ACHN (cell line): ENCODE results near the gene USE1.

ENCODE experiments used
- DNase-seq: peaks from one replicate; pipeline ENCODE4 v3.0.0-alpha.2; 2015
- in situ Hi-C: cut with HindIII; loops from 2 replicates; pipeline ENCODE4 v1.10.0; 2017; ENCODE audit warnings: low sequenced_read_pairs, low pct_ligation_motif_present, low pct_unique_long_range_greater_than_20kb

Gene USE1

GRCh38 chr19:17200408-17201079 lies 14.6 kb upstream of the USE1 start:
- DNase-seq = no peak
- in situ Hi-C loops = no loop called here

- in situ Hi-C loops = no loop called here
- DNase-seq = peak; percentile 13
These were observed 12.9 kb upstream of the USE1 start for GRCh38 chr19:17202249-17202648.

GRCh38 chr19:17202713-17203112 lies 12.4 kb upstream of the USE1 start:
- in situ Hi-C loops = no loop called here
- no peak for DNase-seq

- DNase-seq = peak; percentile 46
These were observed 9.7 kb upstream of the USE1 start for GRCh38 chr19:17205237-17206140.

GRCh38 chr19:17206736-17207581 lies 8.2 kb upstream of the USE1 start:
- in situ Hi-C loops = no loop called here
- no peak for DNase-seq

More at GRCh38 chr19:17205237-17206140, 9.7 kb upstream of the USE1 start:
- in situ Hi-C loops = no loop called here

GRCh38 chr19:17209126-17210036 lies 5.8 kb upstream of the USE1 start:
- in situ Hi-C loops = no loop called here
- peak; percentile 16 for DNase-seq

- DNase-seq = no peak
- in situ Hi-C loops = no loop called here
These were observed 4.9 kb upstream of the USE1 start for GRCh38 chr19:17210296-17210695.

- in situ Hi-C loops = no loop called here
- no peak for DNase-seq
These were observed 3.4 kb upstream of the USE1 start for GRCh38 chr19:17211547-17212446.

- in situ Hi-C loops = no loop called here
- no peak for DNase-seq
These were observed 1.8 kb upstream of the USE1 start for GRCh38 chr19:17213334-17213733.

- no peak for DNase-seq
- in situ Hi-C loops = no loop called here
These were observed 540 bp upstream of the USE1 start for GRCh38 chr19:17214508-17215126.

GRCh38 chr19:17216058-17216670 lies 1.0 kb downstream of the USE1 start:
- DNase-seq = no peak
- in situ Hi-C loops = no loop called here

- in situ Hi-C loops = no loop called here
- no peak for DNase-seq
These were observed 4.1 kb downstream of the USE1 start for GRCh38 chr19:17219286-17219685.

- DNase-seq = peak; percentile 30
- in situ Hi-C loops = no loop called here
These were observed 5.1 kb downstream of the USE1 start for GRCh38 chr19:17220207-17220758.

GRCh38 chr19:17225053-17225452 lies 9.9 kb downstream of the USE1 start:
- in situ Hi-C loops = no loop called here
- no peak for DNase-seq

GRCh38 chr19:17226002-17226933 lies 11.1 kb downstream of the USE1 start, which contains the start of gene OCEL1:
Gene OCEL1, plus strand, starts transcription at chr19:17226226. Its CDS starts 22 bp downstream, at chr19:17226248.
- DNase-seq = peak; percentile 96
- in situ Hi-C loops = no loop called here
